GM23338 (cell line): ENCODE data around the gene ADORA1.

Source experiments
- POLR2AphosphoS5 ChIP-seq: IDR thresholded peaks from 2 replicates; pipeline ENCODE4 v1.6.1; 2016; ENCODE audit warnings: antibody characterized with exemption, low read depth
- TF ChIP-seq, protein P1 (sequence below), 2 experiments: fragments of 200-600 bp in 1 of 2; sonication (generic) in 1 of 2; conservative IDR thresholded peaks; 2 replicates each; pipeline versions ENCODE4 v1.5.1 to v1.6.1; 2016 to 2017; ENCODE audit warnings: antibody characterized with exemption in 2 of 2, low read depth in 2 of 2, mild to moderate bottlenecking in 2 of 2, moderate library complexity in 1 of 2
- TF ChIP-seq, protein P2 (sequence below): IDR thresholded peaks from 2 replicates; pipeline ENCODE4 v1.6.1; 2016; ENCODE audit warnings: antibody characterized with exemption
- TF ChIP-seq, protein P3 (sequence below): IDR thresholded peaks from one replicate; pipeline ENCODE4 v1.6.1; 2018; ENCODE audit warnings: antibody characterized with exemption; ENCODE audit not compliant: unreplicated experiment

DNA sequence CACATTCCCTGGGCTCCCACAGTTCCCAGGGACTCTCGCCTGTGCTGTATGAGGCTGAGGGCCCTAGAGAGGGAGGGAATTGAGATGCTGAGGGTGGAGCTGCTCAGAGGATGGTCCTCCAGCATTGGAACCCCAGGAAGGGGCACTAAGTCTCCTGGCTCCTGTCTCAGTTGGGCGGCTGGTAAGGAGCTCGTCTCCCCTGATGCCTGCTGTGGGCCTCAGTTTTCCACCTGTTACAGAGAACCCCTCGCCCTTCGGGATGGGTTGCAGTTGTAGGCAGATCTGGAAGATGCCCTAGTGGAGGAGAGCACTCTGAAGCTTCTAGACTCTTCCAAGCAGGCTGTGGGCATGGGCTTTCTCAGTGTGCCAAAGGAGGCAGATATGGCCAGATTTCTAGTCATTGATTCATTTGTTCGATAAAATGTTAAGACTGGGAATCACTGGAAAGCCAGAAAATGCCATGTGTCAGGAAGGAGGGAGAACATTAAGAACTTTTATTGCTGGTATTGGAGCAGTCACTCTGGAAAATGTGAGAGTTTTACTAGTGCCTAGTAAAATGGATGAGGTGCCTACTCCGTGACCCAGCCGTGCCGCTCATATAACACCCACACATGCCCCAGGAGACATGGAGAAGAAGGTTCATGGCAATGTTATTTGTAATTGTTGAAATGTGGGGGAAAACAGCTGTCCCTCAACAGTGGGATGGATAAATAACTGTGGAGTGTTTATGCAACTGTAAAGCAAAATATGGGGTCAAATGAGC, 48.9 kb downstream of the ADORA1 start:
- TF ChIP-seq, protein P1, sequence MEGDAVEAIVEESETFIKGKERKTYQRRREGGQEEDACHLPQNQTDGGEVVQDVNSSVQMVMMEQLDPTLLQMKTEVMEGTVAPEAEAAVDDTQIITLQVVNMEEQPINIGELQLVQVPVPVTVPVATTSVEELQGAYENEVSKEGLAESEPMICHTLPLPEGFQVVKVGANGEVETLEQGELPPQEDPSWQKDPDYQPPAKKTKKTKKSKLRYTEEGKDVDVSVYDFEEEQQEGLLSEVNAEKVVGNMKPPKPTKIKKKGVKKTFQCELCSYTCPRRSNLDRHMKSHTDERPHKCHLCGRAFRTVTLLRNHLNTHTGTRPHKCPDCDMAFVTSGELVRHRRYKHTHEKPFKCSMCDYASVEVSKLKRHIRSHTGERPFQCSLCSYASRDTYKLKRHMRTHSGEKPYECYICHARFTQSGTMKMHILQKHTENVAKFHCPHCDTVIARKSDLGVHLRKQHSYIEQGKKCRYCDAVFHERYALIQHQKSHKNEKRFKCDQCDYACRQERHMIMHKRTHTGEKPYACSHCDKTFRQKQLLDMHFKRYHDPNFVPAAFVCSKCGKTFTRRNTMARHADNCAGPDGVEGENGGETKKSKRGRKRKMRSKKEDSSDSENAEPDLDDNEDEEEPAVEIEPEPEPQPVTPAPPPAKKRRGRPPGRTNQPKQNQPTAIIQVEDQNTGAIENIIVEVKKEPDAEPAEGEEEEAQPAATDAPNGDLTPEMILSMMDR (conservative IDR thresholded peaks at IDR 0.05; ENCODE audit: low read depth in 2 of 2) = no peak
- no peak for TF ChIP-seq POLR2AphosphoS5
- TF ChIP-seq, protein P2, sequence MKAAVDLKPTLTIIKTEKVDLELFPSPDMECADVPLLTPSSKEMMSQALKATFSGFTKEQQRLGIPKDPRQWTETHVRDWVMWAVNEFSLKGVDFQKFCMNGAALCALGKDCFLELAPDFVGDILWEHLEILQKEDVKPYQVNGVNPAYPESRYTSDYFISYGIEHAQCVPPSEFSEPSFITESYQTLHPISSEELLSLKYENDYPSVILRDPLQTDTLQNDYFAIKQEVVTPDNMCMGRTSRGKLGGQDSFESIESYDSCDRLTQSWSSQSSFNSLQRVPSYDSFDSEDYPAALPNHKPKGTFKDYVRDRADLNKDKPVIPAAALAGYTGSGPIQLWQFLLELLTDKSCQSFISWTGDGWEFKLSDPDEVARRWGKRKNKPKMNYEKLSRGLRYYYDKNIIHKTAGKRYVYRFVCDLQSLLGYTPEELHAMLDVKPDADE = no peak
- TF ChIP-seq, protein P3, sequence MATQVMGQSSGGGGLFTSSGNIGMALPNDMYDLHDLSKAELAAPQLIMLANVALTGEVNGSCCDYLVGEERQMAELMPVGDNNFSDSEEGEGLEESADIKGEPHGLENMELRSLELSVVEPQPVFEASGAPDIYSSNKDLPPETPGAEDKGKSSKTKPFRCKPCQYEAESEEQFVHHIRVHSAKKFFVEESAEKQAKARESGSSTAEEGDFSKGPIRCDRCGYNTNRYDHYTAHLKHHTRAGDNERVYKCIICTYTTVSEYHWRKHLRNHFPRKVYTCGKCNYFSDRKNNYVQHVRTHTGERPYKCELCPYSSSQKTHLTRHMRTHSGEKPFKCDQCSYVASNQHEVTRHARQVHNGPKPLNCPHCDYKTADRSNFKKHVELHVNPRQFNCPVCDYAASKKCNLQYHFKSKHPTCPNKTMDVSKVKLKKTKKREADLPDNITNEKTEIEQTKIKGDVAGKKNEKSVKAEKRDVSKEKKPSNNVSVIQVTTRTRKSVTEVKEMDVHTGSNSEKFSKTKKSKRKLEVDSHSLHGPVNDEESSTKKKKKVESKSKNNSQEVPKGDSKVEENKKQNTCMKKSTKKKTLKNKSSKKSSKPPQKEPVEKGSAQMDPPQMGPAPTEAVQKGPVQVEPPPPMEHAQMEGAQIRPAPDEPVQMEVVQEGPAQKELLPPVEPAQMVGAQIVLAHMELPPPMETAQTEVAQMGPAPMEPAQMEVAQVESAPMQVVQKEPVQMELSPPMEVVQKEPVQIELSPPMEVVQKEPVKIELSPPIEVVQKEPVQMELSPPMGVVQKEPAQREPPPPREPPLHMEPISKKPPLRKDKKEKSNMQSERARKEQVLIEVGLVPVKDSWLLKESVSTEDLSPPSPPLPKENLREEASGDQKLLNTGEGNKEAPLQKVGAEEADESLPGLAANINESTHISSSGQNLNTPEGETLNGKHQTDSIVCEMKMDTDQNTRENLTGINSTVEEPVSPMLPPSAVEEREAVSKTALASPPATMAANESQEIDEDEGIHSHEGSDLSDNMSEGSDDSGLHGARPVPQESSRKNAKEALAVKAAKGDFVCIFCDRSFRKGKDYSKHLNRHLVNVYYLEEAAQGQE = no peak
